K562 (cell line): ENCODE results near the gene MARCHF11. TPM values are rescaled to one million over a fixed set of nuclear protein-coding genes. Genes with fewer than 3 reads are reported as not detected.

Experiments
- ATAC-seq: fragments of 200-7000 bp; cut with Tn5 transposase; 3 replicates; pipeline ENCODE4 v1.9.1; 2020; ENCODE audit warnings: moderate library complexity
- BruUV-seq: library from RNA; stranded (reverse); fragments of 400-500 nt; replicated peaks from 2 replicates; lab custom pipeline; 2021; lab: Mats Ljungman, UMichigan
- CTCF ChIA-PET: fragments of 300-600 bp; formaldehyde crosslinking; extraction: SDS; loops from one replicate; lab custom pipeline; 2021; ENCODE audit warnings: low intra/inter-chr PET ratio; lab: Yijun Ruan, JAX
- POLR2A ChIA-PET: fragments of 300-600, 350-650 bp; sonication (Branson Sonifier 250); formaldehyde crosslinking; extraction: SDS; loops from one replicate; lab custom pipeline; 2021; ENCODE audit warnings: antibody characterized with exemption, inconsistent platforms; lab: Yijun Ruan, JAX
- DNase-seq, 4 experiments: peaks; one replicate each; pipeline versions ENCODE4 v3.0.0 to v3.0.0-alpha.2; 2011 to 2018; ENCODE audit warnings: low spot score in 3 of 4, mixed read lengths in 3 of 4; ENCODE audit errors: extremely low read depth in 1 of 4
- FAIRE-seq: peaks from 2 replicates; lab custom pipeline; 2011; peaks lifted over from hg19 to GRCh38; lab: Jason Lieb, UNC
- H2AFZ ChIP-seq: 2 replicates; pipeline ENCODE4 v1.6.0; 2011; ENCODE audit warnings: low read depth, low read length, control low read depth, inconsistent platforms
- H3K27ac ChIP-seq: fragments of 200-600 bp; 3 replicates; pipeline ENCODE4 v1.8.0; 2011; ENCODE audit warnings: low read depth, mild to moderate bottlenecking, control low read depth, inconsistent platforms, low read length, moderate library complexity, mixed read lengths; ENCODE audit errors: extremely low read depth
- H3K27me3 ChIP-seq, 2 experiments: fragments of 300-600 bp in 1 of 2; 2 replicates in 1 of 2; 3 replicates in 1 of 2; pipeline versions ENCODE4 v1.6.0 to v1.8.0; 2011; ENCODE audit warnings: inconsistent platforms in 2 of 2, low read length in 2 of 2, mild to moderate bottlenecking in 1 of 2, mixed read lengths in 1 of 2, moderate library complexity in 1 of 2; ENCODE audit not compliant: control insufficient read depth in 2 of 2, insufficient read depth in 2 of 2
- H3K36me3 ChIP-seq: fragments of 300-600 bp; 3 replicates; pipeline ENCODE4 v1.8.0; 2011; ENCODE audit warnings: mild to moderate bottlenecking, low read length, inconsistent platforms; ENCODE audit not compliant: control insufficient read depth, insufficient read depth
- H3K4me1 ChIP-seq, 2 experiments: fragments of 200-600 bp in 1 of 2; replicated peaks in 1 of 2; 2 replicates in 1 of 2; 3 replicates in 1 of 2; pipeline versions ENCODE4 v1.5.1 to v1.8.0; 2011; ENCODE audit warnings: inconsistent platforms in 2 of 2, low read length in 2 of 2, mild to moderate bottlenecking in 1 of 2, mixed read lengths in 1 of 2, moderate library complexity in 1 of 2; ENCODE audit not compliant: control insufficient read depth in 2 of 2, insufficient read depth in 2 of 2
- H3K4me2 ChIP-seq: 2 replicates; pipeline ENCODE4 v1.6.1; 2011; ENCODE audit warnings: low read length, control low read depth, inconsistent platforms, mixed read lengths; ENCODE audit not compliant: insufficient read depth
- H3K4me3 ChIP-seq: fragments of 200-600 bp; sonication (generic), shearing (Covaris generic); 2 replicates; pipeline ENCODE4 v1.5.1; 2016; ENCODE audit warnings: control low read depth, inconsistent platforms
- H3K79me2 ChIP-seq: fragments of 200-600 bp; 3 replicates; pipeline ENCODE4 v1.8.0; 2011; ENCODE audit warnings: low read length, inconsistent platforms; ENCODE audit not compliant: control insufficient read depth, insufficient read depth
- H3K9ac ChIP-seq, 2 experiments: 2 replicates each; pipeline versions ENCODE4 v1.6.0 to v1.6.1; 2011; ENCODE audit warnings: low read depth in 2 of 2, low read length in 2 of 2, control low read depth in 1 of 2, inconsistent platforms in 1 of 2, mild to moderate bottlenecking in 1 of 2, mixed read lengths in 1 of 2; ENCODE audit not compliant: insufficient read depth in 1 of 2
- H3K9me1 ChIP-seq: one replicate; pipeline ENCODE4 v1.6.0; 2011; ENCODE audit warnings: inconsistent platforms, mild to moderate bottlenecking, low read length, moderate library complexity; ENCODE audit not compliant: control insufficient read depth, insufficient read depth
- H3K9me3 ChIP-seq: replicated peaks from 2 replicates; pipeline ENCODE4 v1.5.1; 2011; ENCODE audit warnings: low read depth, low read length, inconsistent platforms; ENCODE audit not compliant: control insufficient read depth, insufficient read depth
- H4K20me1 ChIP-seq: replicated peaks from 2 replicates; pipeline ENCODE4 v1.6.1; 2011; ENCODE audit warnings: low read length, inconsistent platforms, mixed read lengths; ENCODE audit not compliant: control insufficient read depth, insufficient read depth
- BCOR ChIP-seq: fragments of 450-650 bp; IDR thresholded peaks from 2 replicates; pipeline ENCODE4 v1.6.1; 2016
- DACH1 ChIP-seq: fragments of 450-650 bp; IDR thresholded peaks from 2 replicates; pipeline ENCODE4 v1.6.1; 2018; ENCODE audit not compliant: partially characterized antibody
- FOXK1 ChIP-seq: sonication (generic); formaldehyde crosslinking; IDR thresholded peaks from 2 replicates; pipeline ENCODE4 v1.8.0; 2022; ENCODE audit warnings: missing genetic modification reagents, mild to moderate bottlenecking, borderline replicate concordance
- LEF1 ChIP-seq: fragments of 450-650 bp; IDR thresholded peaks from 2 replicates; pipeline ENCODE4 v1.6.1; 2016; ENCODE audit warnings: mild to moderate bottlenecking
- RFX5 ChIP-seq: IDR thresholded peaks from 2 replicates; pipeline ENCODE4 v1.6.1; 2011; ENCODE audit warnings: low read depth, mild to moderate bottlenecking, improper control_type of control experiment, low read length
- STAG1 ChIP-seq: sonication (generic); formaldehyde crosslinking; IDR thresholded peaks from 2 replicates; pipeline ENCODE4 v1.5.0; 2020; ENCODE audit warnings: missing genetic modification reagents, borderline replicate concordance
- ZBTB26 ChIP-seq: fragments of 450-650 bp; formaldehyde crosslinking; IDR thresholded peaks from 2 replicates; pipeline ENCODE4 v1.4.0; 2022; ENCODE audit warnings: missing genetic modification characterization
- ZNF143 ChIP-seq: sonication (generic); formaldehyde crosslinking; IDR thresholded peaks from 2 replicates; pipeline ENCODE4 v1.9.0; 2022; ENCODE audit warnings: mild to moderate bottlenecking, missing genetic modification reagents
- ZNF398 ChIP-seq: fragments of 250-450 bp; sonication (Bioruptor Pico); IDR thresholded peaks from 2 replicates; pipeline ENCODE4 v1.8.0; 2021; ENCODE audit warnings: moderate library complexity, mild to moderate bottlenecking, inconsistent platforms
- ZNF780A ChIP-seq: fragments of 250-450 bp; sonication (Bioruptor Pico); IDR thresholded peaks from 2 replicates; pipeline ENCODE4 v1.5.0; 2021; ENCODE audit warnings: mild to moderate bottlenecking
- WGBS: fragments of 100-300 bp; shearing (Covaris generic); methylation state at CpG from one replicate; pipeline ENCODE4 v1.1.6; 2016; ENCODE audit warnings: low coverage, mixed read lengths; ENCODE audit not compliant: insufficient coverage; ENCODE audit errors: missing lambda C conversion rate; 5-methylcytosine and 5-hydroxymethylcytosine counted together
- in situ Hi-C: fragments of 300-500 bp; cut with MboI; formaldehyde crosslinking; loops from 4 replicates; pipeline ENCODE4 v1.15.0; 2018; ENCODE audit warnings: inconsistent platforms, mixed read lengths
- intact Hi-C: fragments of 100-400 bp; cut with micrococcal nuclease; formaldehyde crosslinking; loops from 2 replicates; pipeline ENCODE4 v1.14.2; 2022
- polyA plus RNA-seq, 8 experiments: library from polyadenylated mRNA; depleted of rRNA in 4 of 8; stranded (reverse) in 5 of 8; unstranded in 3 of 8; fragments of >200 nt; fragmentation: Nextera tagmentation in 2 of 8; fragmentation: Illumina TruSeq in 1 of 8; extraction: Ambion mirVana in 2 of 8; extraction: Trizol in 1 of 8; gene quantifications; 2 replicates each; pipeline versions ENCODE4 v1.2.1 to v1.2.3, GENCODE V29; 2011 to 2014; ENCODE audit warnings: inconsistent platforms in 1 of 8, missing spikeins in 1 of 8
- total RNA-seq, 7 experiments: library from RNA; depleted of rRNA in 6 of 7; stranded (reverse); fragments of >200 nt in 6 of 7; fragmentation: Illumina TruSeq in 2 of 7; extraction: Trizol in 2 of 7; gene quantifications; 2 replicates each; pipeline versions ENCODE4 v1.2.1 to v1.2.3, GENCODE V29; 2011 to 2021; ENCODE audit warnings: low replicate concordance in 1 of 7

MARCHF11 gene
- total and polyA plus RNA-seq, 9 of the 15 experiments (the other 6 are each of a cell fraction or from before 2014, with no cell fraction given): not detected

GRCh38 chr5:16057277-16057676 is 122.3 kb downstream of the MARCHF11 start:
- in situ Hi-C loops: no loop called here
- H3K4me2 ChIP-seq: no peak overlapping the region
- ATAC-seq: no peak
- intact Hi-C loops: no loop called here
- H2AFZ ChIP-seq: no peak overlapping the region
- H3K27me3 ChIP-seq: no peaks in the 10 kb centered on the region
- no peak for DNase-seq
- H3K79me2 ChIP-seq: no peaks in the 10 kb centered on the region
- TF ChIP-seq ZNF780A (CRISPR knock-in tag): no peak
- BruUV-seq: no TSS peak
- no peak overlapping the region for H3K4me3 ChIP-seq
- no peak overlapping the region for H3K9ac ChIP-seq
- 5% methylated on average over 1 of the region's 1 CpG for WGBS
- H3K36me3 ChIP-seq: no peaks in the 10 kb centered on the region
- no peaks in the 10 kb centered on the region for H3K4me1 ChIP-seq
- FAIRE-seq: no peak
- ChIA-PET CTCF (no interaction called here), POLR2A (no interaction called here)
- H4K20me1 ChIP-seq: no peaks in the 10 kb centered on the region
- no peaks in the 10 kb centered on the region; the same call in 1 of the 2 replicates for H3K9me3 ChIP-seq
- H3K27ac ChIP-seq: no peak overlapping the region
- no peaks in the 10 kb centered on the region for H3K9me1 ChIP-seq

- H3K9me3 ChIP-seq: no peaks in the 10 kb centered on the region; the same call in 1 of the 2 replicates
- ChIA-PET POLR2A (no interaction called here), CTCF (no interaction called here)
- H3K27me3 ChIP-seq: no peaks in the 10 kb centered on the region
- H3K79me2 ChIP-seq: no peaks in the 10 kb centered on the region
- H3K4me2 ChIP-seq: no peak overlapping the region
- BruUV-seq: no TSS peak
- intact Hi-C loops (no loop called here), in situ Hi-C loops (no loop called here)
- DNase-seq: no peak
- H2AFZ ChIP-seq: no peak overlapping the region
- 0% methylated on average over 3 of the region's 3 CpGs for WGBS
- no peaks in the 10 kb centered on the region for H4K20me1 ChIP-seq
- ATAC-seq: no peak
- FAIRE-seq: no peak
- H3K4me1 ChIP-seq: no peaks in the 10 kb centered on the region
- no peak overlapping the region for H3K4me3 ChIP-seq
- no peaks in the 10 kb centered on the region for H3K36me3 ChIP-seq
- no peak overlapping the region for H3K27ac ChIP-seq
- no peaks in the 10 kb centered on the region for H3K9me1 ChIP-seq
- H3K9ac ChIP-seq: no peak overlapping the region
- no peak for TF ChIP-seq ZBTB26 (CRISPR knock-in tag)
- no peak for TF ChIP-seq ZNF398 (CRISPR knock-in tag)
- TF ChIP-seq RFX5: no peak
- no peak for TF ChIP-seq ZNF143
- TF ChIP-seq FOXK1 (CRISPR knock-in tag): no peak
- no peak for TF ChIP-seq LEF1
- TF ChIP-seq BCOR: no peak
- no peak for TF ChIP-seq STAG1 (CRISPR knock-in tag)
- no peak for TF ChIP-seq DACH1
These were observed 128.3 kb downstream of the MARCHF11 start for GRCh38 chr5:16051246-16051755.
